Ecto neural progenitor cell (in vitro differentiated cells): ENCODE measurements around the gene PLOD1.

ENCODE experiments used
- DNase-seq: peaks from one replicate; pipeline ENCODE4 v3.0.0-alpha.2; 2018; ENCODE audit warnings: low spot score

PLOD1 gene

GRCh38 chr1:11979028-11979850, 44.7 kb downstream of the PLOD1 start:
- DNase-seq = no peak

GRCh38 chr1:11979851-11980675, 45.5 kb downstream of the PLOD1 start, which contains the start of gene MFN2:
TSS of gene MFN2 (plus strand) at chr1:11980444. CDS start at chr1:11989169, 8,725 bp downstream.
- DNase-seq = peak; percentile 98

GRCh38 chr1:11980676-11980972, 46.1 kb downstream of the PLOD1 start:
- DNase-seq = no peak

GRCh38 chr1:11981378-11982009, 47.0 kb downstream of the PLOD1 start:
- no peak for DNase-seq

GRCh38 chr1:11982010-11982392, 47.5 kb downstream of the PLOD1 start:
- DNase-seq = no peak

- DNase-seq = no peak
Measured at GRCh38 chr1:11984121-11984520, 49.6 kb downstream of the PLOD1 start.

GRCh38 chr1:11984576-11984975, 50.1 kb downstream of the PLOD1 start:
- DNase-seq = no peak

GRCh38 chr1:11985171-11985570, 50.7 kb downstream of the PLOD1 start:
- DNase-seq = no peak

- no peak for DNase-seq
Measured at GRCh38 chr1:11985851-11986250, 51.3 kb downstream of the PLOD1 start.

GRCh38 chr1:11989669-11990068, 55.2 kb downstream of the PLOD1 start:
- DNase-seq = no peak

- no peak for DNase-seq
Measured at GRCh38 chr1:11990303-11991032, 56.0 kb downstream of the PLOD1 start.

- no peak for DNase-seq
Measured at GRCh38 chr1:11991969-11992676, 57.6 kb downstream of the PLOD1 start.

- no peak for DNase-seq
Measured at GRCh38 chr1:11997081-11997850, 62.7 kb downstream of the PLOD1 start.

- no peak for DNase-seq
Measured at GRCh38 chr1:11998636-11999035, 64.1 kb downstream of the PLOD1 start.

GRCh38 chr1:11999236-11999635, 64.7 kb downstream of the PLOD1 start:
- DNase-seq = no peak

- peak; percentile 67 for DNase-seq
Measured at GRCh38 chr1:12001249-12001917, 66.9 kb downstream of the PLOD1 start.

- DNase-seq = no peak
Measured at GRCh38 chr1:12001996-12002493, 67.5 kb downstream of the PLOD1 start.

- no peak for DNase-seq
Measured at GRCh38 chr1:12003762-12004161, 69.2 kb downstream of the PLOD1 start.

GRCh38 chr1:12005488-12006166, 71.1 kb downstream of the PLOD1 start:
- DNase-seq = no peak
